AG09309 (cell line): ENCODE results near the gene KRTAP15-1.

Experiments used
- DNase-seq: peaks from one replicate; pipeline ENCODE4 v3.0.0-alpha.2; 2010; ENCODE audit warnings: low read depth
- H3K4me3 ChIP-seq: 2 replicates; pipeline ENCODE4 v1.5.1; 2011; ENCODE audit warnings: mild to moderate bottlenecking, low read depth, low read length, moderate library complexity; ENCODE audit not compliant: control insufficient read depth
- CTCF ChIP-seq: IDR thresholded peaks from 2 replicates; pipeline ENCODE4 v1.5.1; 2011; ENCODE audit warnings: mild to moderate bottlenecking, low read depth, low read length, inconsistent platforms; ENCODE audit not compliant: insufficient read depth, control insufficient read depth; ENCODE audit errors: missing control alignments

The KRTAP15-1 gene, protein sequence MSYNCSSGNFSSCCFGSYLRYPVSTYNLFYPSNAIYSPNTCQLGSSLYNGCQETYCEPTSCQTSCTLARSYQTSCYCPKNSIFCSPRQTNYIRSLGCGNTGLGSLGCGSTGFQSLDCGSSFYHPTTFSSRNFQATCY

GRCh38 chr21:30439975-30440374, at the start of gene KRTAP15-1:
Gene KRTAP15-1 (plus strand): TSS chr21:30440275. CDS start chr21:30440328, 53 bp downstream.
- no peak for DNase-seq
- no peak for TF ChIP-seq CTCF

DNA sequence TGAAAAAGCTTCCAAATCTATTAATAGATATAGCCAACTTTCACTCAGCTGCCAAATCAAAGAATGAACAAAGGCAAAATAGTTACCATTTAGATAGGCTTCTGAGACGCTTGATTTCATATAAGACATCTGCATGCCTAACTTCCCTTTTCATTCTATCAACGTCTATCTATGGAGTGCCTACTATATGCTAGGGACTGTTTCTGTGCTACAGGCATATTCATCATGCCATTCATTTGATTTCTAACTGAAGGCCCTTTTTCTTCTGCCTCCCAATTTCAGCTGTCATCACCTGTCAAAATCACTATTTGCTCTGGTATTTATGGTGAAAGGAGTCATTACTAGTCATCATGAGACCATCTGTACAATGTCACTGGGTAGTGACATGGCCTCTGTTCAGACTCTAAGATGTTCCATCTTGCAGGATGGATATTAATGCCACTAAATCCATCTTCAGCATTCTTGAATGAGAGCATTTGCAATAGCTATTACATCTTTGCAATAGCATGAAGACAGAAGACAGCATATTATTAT, 48.5 kb upstream of the KRTAP15-1 start:
- no peak for TF ChIP-seq CTCF
- no peak overlapping the region for H3K4me3 ChIP-seq

More at GRCh38 chr21:30439975-30440374, at the start of gene KRTAP15-1:
- no peak within 1 kb of the TSS for H3K4me3 ChIP-seq

GRCh38 chr21:30395731-30396130, 44.3 kb upstream of the KRTAP15-1 start, which contains the start of gene KRTAP13-1:
Gene KRTAP13-1 (plus strand): TSS chr21:30396031. CDS start chr21:30396087, 56 bp downstream.
- DNase-seq = no peak
- H3K4me3 ChIP-seq = no peak within 1 kb of the TSS
- no peak for TF ChIP-seq CTCF

More for the DNA sequence above, 48.5 kb upstream of the KRTAP15-1 start:
- DNase-seq = no peak

GRCh38 chr21:30408782-30409494, 31.1 kb upstream of the KRTAP15-1 start:
- no peak for TF ChIP-seq CTCF
- DNase-seq = no peak
- H3K4me3 ChIP-seq = no peak overlapping the region

DNA sequence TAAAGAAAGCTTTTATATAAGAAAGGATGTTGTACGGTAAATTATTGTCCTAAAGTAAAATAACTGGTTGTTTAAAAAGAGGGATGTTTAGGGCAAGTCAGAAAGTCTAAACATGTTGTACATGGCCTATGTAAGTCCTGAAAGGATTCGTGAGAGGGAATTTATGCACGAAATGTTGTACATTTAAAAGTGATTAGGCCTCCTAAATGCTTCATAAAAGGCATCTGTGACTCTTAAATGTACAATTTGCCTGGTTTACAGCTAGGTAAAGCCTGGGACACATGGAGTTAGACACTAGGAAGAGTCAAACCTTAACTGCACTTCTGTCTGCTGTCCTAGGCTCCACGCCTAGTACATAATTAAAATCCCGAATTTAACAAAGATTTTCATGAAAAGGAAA, 24.1 kb upstream of the KRTAP15-1 start:
- H3K4me3 ChIP-seq = no peak overlapping the region
- TF ChIP-seq CTCF = no peak
- DNase-seq = no peak

GRCh38 chr21:30425826-30426225, 14.2 kb upstream of the KRTAP15-1 start, which contains the start of gene KRTAP13-3:
Gene KRTAP13-3 (minus strand): TSS chr21:30425926. CDS start chr21:30425912, 14 bp downstream.
- no peak for TF ChIP-seq CTCF
- DNase-seq = no peak
- H3K4me3 ChIP-seq = no peak within 1 kb of the TSS
